Kidney (tissue), 14 donors: ENCODE data around the gene SYCE3. TPM values are rescaled to one million over a fixed set of nuclear protein-coding genes. Genes with fewer than 3 reads are reported as not detected.

Experiments used
- DNase-seq, 5 donors: peaks; one replicate each; pipeline ENCODE4 v3.0.0-alpha.2; 2013 to 2020
- FAIRE-seq: peaks from 2 replicates; lab custom pipeline; 2012; peaks lifted over from hg19 to GRCh38; lab: Jason Lieb, UNC
- H3K27ac ChIP-seq, 2 donors: one replicate each; pipeline ENCODE4 v1.7.0; 2013; ENCODE audit warnings: low read depth in 2 of 2, low read length in 2 of 2, inconsistent platforms in 1 of 2
- H3K27me3 ChIP-seq: one replicate; pipeline ENCODE4 v1.7.1; 2013; ENCODE audit warnings: low read length, inconsistent platforms; ENCODE audit not compliant: control insufficient read depth, insufficient read depth
- H3K36me3 ChIP-seq, 3 donors: one replicate each; pipeline versions ENCODE4 v1.7.0 to v1.7.1; 2013; ENCODE audit warnings: low read length in 3 of 3, control low read depth in 1 of 3, inconsistent platforms in 1 of 3; ENCODE audit not compliant: insufficient read depth in 3 of 3, control insufficient read depth in 2 of 3
- H3K4me1 ChIP-seq, 3 donors: one replicate each; pipeline versions ENCODE4 v1.7.0 to v1.7.1; 2013; ENCODE audit warnings: low read length in 3 of 3, inconsistent platforms in 1 of 3, low read depth in 1 of 3; ENCODE audit not compliant: control insufficient read depth in 2 of 3, insufficient read depth in 2 of 3
- H3K4me3 ChIP-seq, 3 donors: one replicate each; pipeline versions ENCODE4 v1.7.0 to v1.8.1; 2013; ENCODE audit warnings: low read length in 3 of 3, control low read depth in 1 of 3, inconsistent platforms in 1 of 3
- H3K9ac ChIP-seq, 3 donors: one replicate each; pipeline versions ENCODE4 v1.7.0 to v1.7.1; 2013; ENCODE audit warnings: low read length in 3 of 3, control low read depth in 1 of 3, inconsistent platforms in 1 of 3
- H3K9me3 ChIP-seq, 3 donors: one replicate each; pipeline versions ENCODE4 v1.7.0 to v1.7.1; 2013; ENCODE audit warnings: low read length in 3 of 3, control low read depth in 1 of 3, inconsistent platforms in 1 of 3; ENCODE audit not compliant: control insufficient read depth in 2 of 3, insufficient read depth in 1 of 3
- intact Hi-C: fragments of 100-400 bp; cut with DNase I; formaldehyde crosslinking; loops from one replicate; pipeline ENCODE4 v1.11.1; 2022
- polyA plus RNA-seq: library from polyadenylated mRNA; stranded (reverse); fragments of 350-450 nt; fragmentation: Illumina TruSeq; extraction: RNeasy Lipid Tissue Mini Kit (QIAGEN cat#74804); gene quantifications from one replicate; pipeline ENCODE4 v1.2.3, GENCODE V29; 2014; ENCODE audit warnings: low read depth, low replicate concordance; ENCODE audit not compliant: insufficient read depth
- total RNA-seq: library from RNA; stranded (reverse); fragmentation: NEBNext Ultra II Directional; extraction: Animal tissue kit (Norgen Biotek cat#: 25700); gene quantifications from one replicate; pipeline ENCODE4 v1.2.1, GENCODE V29; 2021
- TF ChIP-seq, protein P1 (sequence below): IDR thresholded peaks from 3 replicates; pipeline ENCODE4 v1.5.1; 2012; ENCODE audit warnings: mild to moderate bottlenecking, moderate library complexity, borderline replicate concordance; ENCODE audit not compliant: insufficient read depth; ENCODE audit errors: extremely low read depth
- donor health status: control.
- donor health status: control.
- donor health status: control.
- donor health status: control.
- donor health status: control.
- donor health status: DM: yes; HTN: yes; CAD: no.
- donor health status: Normal renal cell carcinoma (clear cell type).

SYCE3 gene
- total and polyA plus RNA-seq, 2 donors from 2014 or later: 4.6 TPM; not detected in 1

DNA sequence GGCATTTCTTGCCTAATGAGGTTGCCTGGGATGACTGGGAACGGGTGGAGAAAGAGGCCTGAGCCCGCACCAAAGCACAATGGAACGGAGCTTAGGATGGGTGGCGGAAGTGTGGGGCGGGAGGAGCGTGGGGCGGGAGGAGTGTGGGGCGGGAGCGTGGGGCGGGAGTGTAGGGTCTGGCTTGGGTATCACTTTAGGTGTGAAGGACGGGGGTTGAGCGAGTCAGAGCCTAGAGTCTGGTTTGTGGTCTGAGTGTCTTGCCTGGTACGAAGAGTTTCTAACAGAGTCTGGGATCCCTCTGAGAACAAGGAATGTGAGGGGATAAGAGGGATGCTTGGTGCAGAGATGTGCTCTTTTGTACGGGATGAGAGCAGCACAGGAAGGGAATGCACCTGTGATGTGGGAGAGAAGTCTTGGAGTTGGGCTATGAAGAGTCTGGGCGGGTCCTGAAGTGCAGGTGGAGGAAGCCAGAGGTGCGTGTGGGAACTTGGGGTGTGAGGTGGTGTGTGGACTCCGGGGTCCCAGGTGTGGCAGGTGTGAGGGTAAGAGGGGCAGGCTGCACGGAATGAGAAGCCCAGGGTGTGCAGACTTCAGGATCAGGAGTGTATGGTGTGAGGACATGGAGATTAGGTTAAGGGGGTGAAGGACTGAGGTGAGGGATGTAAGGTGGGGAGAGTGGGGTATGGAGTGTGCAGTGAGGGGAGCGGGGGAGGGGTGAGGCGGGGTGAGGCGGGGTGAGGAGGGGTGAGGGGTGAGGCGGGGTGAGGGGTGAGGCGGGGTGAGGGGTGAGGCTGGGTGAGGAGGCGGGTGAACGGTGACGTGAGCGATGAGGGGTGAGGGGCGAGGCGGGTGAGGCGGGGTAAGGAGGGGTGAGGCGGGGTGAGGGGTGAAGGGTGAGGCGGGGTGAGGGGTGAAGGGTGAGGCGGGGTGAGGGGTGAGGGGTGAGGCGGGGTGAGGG is 1.0 kb downstream of the SYCE3 start:
- no peaks in the 10 kb centered on the region for H3K9me3 ChIP-seq
- no peaks in the 10 kb centered on the region for H3K27me3 ChIP-seq
- peaks cover 0 to 8% (median 0%) of the 10 kb centered on the region in 3 donors for H3K4me1 ChIP-seq
- no peaks in the 10 kb centered on the region for H3K36me3 ChIP-seq
- no peak overlapping the region for H3K4me3 ChIP-seq
- no peak overlapping the region for H3K9ac ChIP-seq
- H3K27ac ChIP-seq: no peak overlapping the region
- DNase-seq (peak in 1 of 5 donors; percentile 67), FAIRE-seq (no peak)
- intact Hi-C loops: no loop called here
- TF ChIP-seq, protein P1, sequence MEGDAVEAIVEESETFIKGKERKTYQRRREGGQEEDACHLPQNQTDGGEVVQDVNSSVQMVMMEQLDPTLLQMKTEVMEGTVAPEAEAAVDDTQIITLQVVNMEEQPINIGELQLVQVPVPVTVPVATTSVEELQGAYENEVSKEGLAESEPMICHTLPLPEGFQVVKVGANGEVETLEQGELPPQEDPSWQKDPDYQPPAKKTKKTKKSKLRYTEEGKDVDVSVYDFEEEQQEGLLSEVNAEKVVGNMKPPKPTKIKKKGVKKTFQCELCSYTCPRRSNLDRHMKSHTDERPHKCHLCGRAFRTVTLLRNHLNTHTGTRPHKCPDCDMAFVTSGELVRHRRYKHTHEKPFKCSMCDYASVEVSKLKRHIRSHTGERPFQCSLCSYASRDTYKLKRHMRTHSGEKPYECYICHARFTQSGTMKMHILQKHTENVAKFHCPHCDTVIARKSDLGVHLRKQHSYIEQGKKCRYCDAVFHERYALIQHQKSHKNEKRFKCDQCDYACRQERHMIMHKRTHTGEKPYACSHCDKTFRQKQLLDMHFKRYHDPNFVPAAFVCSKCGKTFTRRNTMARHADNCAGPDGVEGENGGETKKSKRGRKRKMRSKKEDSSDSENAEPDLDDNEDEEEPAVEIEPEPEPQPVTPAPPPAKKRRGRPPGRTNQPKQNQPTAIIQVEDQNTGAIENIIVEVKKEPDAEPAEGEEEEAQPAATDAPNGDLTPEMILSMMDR: no peak

DNA sequence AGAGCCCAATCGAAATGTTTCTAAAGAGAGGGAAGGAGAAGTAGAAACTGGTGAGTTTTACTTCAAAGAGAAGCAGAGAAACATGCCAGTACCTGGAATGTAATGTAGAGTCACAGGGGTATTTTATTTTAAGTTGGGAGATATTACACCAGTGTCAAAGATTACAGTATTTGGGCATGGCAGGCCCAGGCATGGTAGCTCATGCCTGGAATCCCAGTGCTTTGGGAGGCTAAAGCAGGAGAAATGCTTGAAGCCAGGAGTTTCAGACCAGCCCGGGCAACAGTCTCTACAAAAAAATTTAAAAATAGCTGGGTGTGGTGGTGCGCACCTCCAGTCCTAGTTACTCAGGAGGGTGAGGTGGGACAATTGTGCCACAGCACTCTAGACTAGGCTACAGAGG is 2.7 kb downstream of the SYCE3 start:
- FAIRE-seq: no peak
- Histone ChIP-seq H3K9me3 (no peaks in the 10 kb centered on the region), H3K27me3 (no peaks in the 10 kb centered on the region), H3K9ac (no peak overlapping the region), H3K36me3 (no peaks in the 10 kb centered on the region), H3K4me3 (no peak overlapping the region), H3K27ac (no peak overlapping the region), H3K4me1 (peaks cover 0 to 8% (median 0%) of the 10 kb centered on the region in 3 donors)
- intact Hi-C loops: no loop called here
- no peak for DNase-seq
- TF ChIP-seq, protein P1: no peak

DNA sequence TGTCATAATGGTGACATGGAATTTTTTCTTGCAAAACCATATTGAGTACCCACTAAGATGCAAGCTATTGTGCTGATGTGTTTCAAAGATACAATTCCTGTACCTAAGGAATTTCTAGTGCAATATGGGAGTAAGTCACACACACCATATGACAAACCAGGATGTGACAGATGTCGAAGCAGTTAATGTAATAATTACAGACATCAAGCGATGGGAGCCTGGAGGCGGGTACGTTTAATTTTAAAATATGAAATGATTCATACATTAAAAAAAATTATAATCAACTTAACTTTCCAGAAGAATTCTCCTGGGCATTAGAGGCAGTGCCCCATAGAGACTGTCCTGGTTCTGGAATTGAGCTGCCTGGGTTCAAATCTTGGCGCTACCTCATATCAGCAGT is 6.0 kb downstream of the SYCE3 start:
- intact Hi-C loops: no loop called here
- H3K27ac ChIP-seq: no peak overlapping the region
- no peaks in the 10 kb centered on the region for H3K4me1 ChIP-seq
- TF ChIP-seq, protein P1: no peak
- DNase-seq (no peak), FAIRE-seq (no peak)
- no peaks in the 10 kb centered on the region for H3K36me3 ChIP-seq
- H3K9me3 ChIP-seq: no peaks in the 10 kb centered on the region
- no peak overlapping the region for H3K9ac ChIP-seq
- no peak overlapping the region for H3K4me3 ChIP-seq
- H3K27me3 ChIP-seq: no peaks in the 10 kb centered on the region
